GM12878 (cell line): ENCODE data around the gene NLGN1.

Experiments used
- BHLHE40 ChIP-seq, 2 experiments: fragments of 450-650 bp in 1 of 2; IDR thresholded peaks; 2 replicates each; pipeline ENCODE4 v1.6.1; 2011 to 2017; ENCODE audit warnings: low read depth in 2 of 2, borderline replicate concordance in 1 of 2, improper control_type of control experiment in 1 of 2, low read length in 1 of 2, mild to moderate bottlenecking in 1 of 2
- CBX3 ChIP-seq: fragments of 200-600 bp; sonication (generic); IDR thresholded peaks from 2 replicates; pipeline ENCODE4 v1.6.1; 2016; ENCODE audit warnings: low read depth, borderline replicate concordance
- CEBPZ ChIP-seq: fragments of 150-350 bp; IDR thresholded peaks from 2 replicates; pipeline ENCODE4 v1.6.1; 2016; ENCODE audit warnings: low read depth, low read length
- CTCF ChIP-seq, 3 experiments: IDR thresholded peaks in 2 of 3; conservative IDR thresholded peaks in 1 of 3; 2 replicates each; pipeline ENCODE4 v1.5.1; 2011; ENCODE audit warnings: low read depth in 3 of 3, low read length in 3 of 3, mild to moderate bottlenecking in 3 of 3, control low read depth in 2 of 3, moderate library complexity in 2 of 3, inconsistent platforms in 1 of 3, mixed read lengths in 1 of 3; ENCODE audit not compliant: control insufficient read depth in 2 of 3, insufficient read depth in 1 of 3; ENCODE audit errors: extremely low read depth in 1 of 3
- E2F8 ChIP-seq: fragments of 450-650 bp; IDR thresholded peaks from 2 replicates; pipeline ENCODE4 v1.6.1; 2018; ENCODE audit warnings: mild to moderate bottlenecking, low read depth, moderate library complexity; ENCODE audit not compliant: partially characterized antibody
- NFIC ChIP-seq: IDR thresholded peaks from 2 replicates; pipeline ENCODE4 v1.6.1; 2012; ENCODE audit warnings: low read depth, mild to moderate bottlenecking, inconsistent platforms, low read length, moderate library complexity
- NR2C2 ChIP-seq: IDR thresholded peaks from 2 replicates; pipeline ENCODE4 v1.6.1; 2011; ENCODE audit warnings: borderline replicate concordance, low read depth; ENCODE audit not compliant: control insufficient read depth, insufficient read length
- POLR2A ChIP-seq: IDR thresholded peaks from 2 replicates; pipeline ENCODE4 v1.6.1; 2011; ENCODE audit warnings: low read depth, mild to moderate bottlenecking, low read length
- SP1 ChIP-seq: IDR thresholded peaks from one replicate; pipeline ENCODE4 v1.6.1; 2011; ENCODE audit warnings: low read depth, low read length
- SPI1 ChIP-seq: IDR thresholded peaks from 2 replicates; pipeline ENCODE4 v1.6.1; 2011; ENCODE audit warnings: low read depth, mild to moderate bottlenecking, low read length, moderate library complexity, borderline replicate concordance; ENCODE audit not compliant: insufficient read depth
- TARDBP ChIP-seq: IDR thresholded peaks from 2 replicates; pipeline ENCODE4 v1.6.1; 2016; ENCODE audit warnings: borderline replicate concordance
- YY1 ChIP-seq: IDR thresholded peaks from 2 replicates; pipeline ENCODE4 v1.6.1; 2011; ENCODE audit warnings: low read depth, mild to moderate bottlenecking, low read length

- TF ChIP-seq YY1 (no peak), TARDBP (no peak), SP1 (no peak), CTCF (IDR thresholded peaks at IDR 0.05 in 2 of 3, conservative IDR thresholded peaks at IDR 0.05 in 1 of 3; ENCODE audit: control insufficient read depth in 2 of 3, extremely low read depth in 1 of 3, insufficient read depth in 1 of 3, low read depth in 3 of 3, low read length in 3 of 3) (no peak), SPI1 (no peak), CEBPZ (no peak), E2F8 (no peak), NFIC (no peak), CBX3 (no peak), NR2C2 (no peak), POLR2A (no peak), BHLHE40 (IDR thresholded peaks at IDR 0.05; ENCODE audit: borderline replicate concordance in 1 of 2, low read depth in 2 of 2, low read length in 1 of 2) (no peak)
Measured at GRCh38 chr3:174218016-174218415, 820.5 kb downstream of the NLGN1 start.
